ENCODE measurements around the gene LDLRAD3.
A peak's percentile ranks its signal among the peaks of the same experiment; 100 is the strongest.

Gene LDLRAD3

GRCh38 chr11:36142879-36143278 lies 199.0 kb downstream of the LDLRAD3 start:
- FAIRE-seq = no peak
- no peak for DNase-seq (ENCODE audit: extremely low spot score, insufficient read length, low read depth)

- FAIRE-seq = no peak
- DNase-seq (ENCODE audit: extremely low spot score, insufficient read length, low read depth) = no peak
Measured at GRCh38 chr11:36146437-36146836, 202.6 kb downstream of the LDLRAD3 start.

GRCh38 chr11:36147491-36147890 lies 203.6 kb downstream of the LDLRAD3 start:
- DNase-seq (ENCODE audit: extremely low spot score, insufficient read length, low read depth) (no peak), FAIRE-seq (no peak)

- DNase-seq (ENCODE audit: extremely low spot score, insufficient read length, low read depth) = no peak
- FAIRE-seq = no peak
Measured at GRCh38 chr11:36148701-36149100, 204.8 kb downstream of the LDLRAD3 start.

GRCh38 chr11:36149538-36150242 lies 205.8 kb downstream of the LDLRAD3 start:
- peak; percentile 26 for DNase-seq (ENCODE audit: extremely low spot score, insufficient read length, low read depth)
- no peak for FAIRE-seq

- FAIRE-seq = no peak
- no peak for DNase-seq (ENCODE audit: extremely low spot score, insufficient read length, low read depth)
Measured at GRCh38 chr11:36150986-36151385, 207.1 kb downstream of the LDLRAD3 start.

GRCh38 chr11:36151933-36152580 lies 208.2 kb downstream of the LDLRAD3 start:
- FAIRE-seq = no peak
- no peak for DNase-seq (ENCODE audit: extremely low spot score, insufficient read length, low read depth)

GRCh38 chr11:36153551-36153950 lies 209.7 kb downstream of the LDLRAD3 start:
- no peak for FAIRE-seq
- no peak for DNase-seq (ENCODE audit: extremely low spot score, insufficient read length, low read depth)

GRCh38 chr11:36155124-36155561 lies 211.3 kb downstream of the LDLRAD3 start:
- DNase-seq (ENCODE audit: extremely low spot score, insufficient read length, low read depth) (no peak), FAIRE-seq (no peak)

- DNase-seq (ENCODE audit: extremely low spot score, insufficient read length, low read depth) = no peak
- FAIRE-seq = no peak
Measured at GRCh38 chr11:36155770-36156160, 211.9 kb downstream of the LDLRAD3 start.

GRCh38 chr11:36156161-36156816 lies 212.4 kb downstream of the LDLRAD3 start:
- DNase-seq (ENCODE audit: extremely low spot score, insufficient read length, low read depth) (no peak), FAIRE-seq (no peak)

- FAIRE-seq = no peak
Measured at GRCh38 chr11:36156817-36157519, 213.1 kb downstream of the LDLRAD3 start.

GRCh38 chr11:36160091-36160490 lies 216.2 kb downstream of the LDLRAD3 start:
- no peak for DNase-seq (ENCODE audit: extremely low spot score, insufficient read length, low read depth)
- no peak for FAIRE-seq

More at GRCh38 chr11:36156817-36157519, 213.1 kb downstream of the LDLRAD3 start:
- DNase-seq (ENCODE audit: extremely low spot score, insufficient read length, low read depth) = no peak

- no peak for FAIRE-seq
- DNase-seq (ENCODE audit: extremely low spot score, insufficient read length, low read depth) = no peak
Measured at GRCh38 chr11:36161572-36161971, 217.7 kb downstream of the LDLRAD3 start.

GRCh38 chr11:36162006-36162882 lies 218.4 kb downstream of the LDLRAD3 start:
- FAIRE-seq (no peak), DNase-seq (ENCODE audit: extremely low spot score, insufficient read length, low read depth) (no peak)

- FAIRE-seq = no peak
- no peak for DNase-seq (ENCODE audit: extremely low spot score, insufficient read length, low read depth)
Measured at GRCh38 chr11:36162883-36163434, 219.1 kb downstream of the LDLRAD3 start.

GRCh38 chr11:36164506-36165250 lies 220.8 kb downstream of the LDLRAD3 start:
- no peak for FAIRE-seq
- no peak for DNase-seq (ENCODE audit: extremely low spot score, insufficient read length, low read depth)

GRCh38 chr11:36165621-36166397 lies 221.9 kb downstream of the LDLRAD3 start:
- DNase-seq (ENCODE audit: extremely low spot score, insufficient read length, low read depth) (no peak), FAIRE-seq (no peak)

All from GM18507 (cell line).